ENCODE results near the gene ZNF772.
"Not testable (repeated sequence)": the region's sequence is repeated elsewhere in the genome, so short reads cannot be mapped to it uniquely, and the experiment has no call there.

ZNF772 gene

GRCh38 chr19:57477191-57478008 lies at the start of gene ZNF772:
ZNF772 (minus strand) TSS chr19:57477566; CDS start chr19:57477309, 257 bp downstream.
- no peaks in the 10 kb centered on the region for H3K27me3 ChIP-seq (ENCODE audit: insufficient read depth, low read depth, severe bottlenecking)
- peak; percentile 94 for DNase-seq
- peak within 1 kb of the TSS; percentile 94 for H3K4me3 ChIP-seq (ENCODE audit: low read depth, low read length)
- peak within 1 kb of the TSS; percentile 93 for H3K27ac ChIP-seq
- H3K36me3 ChIP-seq, result peaks cover 46% of the 10 kb centered on the region
- TF ChIP-seq CTCF (IDR thresholded peaks at IDR 0.05; ENCODE audit: low read depth, low read length), result peak; percentile 44
- peaks cover 24% of the 10 kb centered on the region for H3K9me3 ChIP-seq (ENCODE audit: severe bottlenecking)

- H3K9me3 ChIP-seq (ENCODE audit: severe bottlenecking); DNase-seq; H3K27me3 ChIP-seq (ENCODE audit: insufficient read depth, low read depth, severe bottlenecking); H3K36me3 ChIP-seq; H3K4me3 ChIP-seq (ENCODE audit: low read depth, low read length); H3K27ac ChIP-seq: not testable (repeated sequence)
Measured at GRCh38 chr19:57518021-57518420, 40.7 kb upstream of the ZNF772 start.

- no peak overlapping the region for H3K27ac ChIP-seq
- H3K9me3 ChIP-seq (ENCODE audit: severe bottlenecking), result peaks cover 7% of the 10 kb centered on the region
- H3K4me3 ChIP-seq (ENCODE audit: low read depth, low read length), result no peak overlapping the region
- no peak for DNase-seq
- no peak for TF ChIP-seq CTCF (IDR thresholded peaks at IDR 0.05; ENCODE audit: low read depth, low read length)
- peaks cover 6% of the 10 kb centered on the region for H3K36me3 ChIP-seq
- H3K27me3 ChIP-seq (ENCODE audit: insufficient read depth, low read depth, severe bottlenecking), result no peaks in the 10 kb centered on the region
Measured at GRCh38 chr19:57515255-57515654, 37.9 kb upstream of the ZNF772 start.

GRCh38 chr19:57512845-57513244 lies 35.5 kb upstream of the ZNF772 start:
- no peaks in the 10 kb centered on the region for H3K27me3 ChIP-seq (ENCODE audit: insufficient read depth, low read depth, severe bottlenecking)
- no peak overlapping the region for H3K4me3 ChIP-seq (ENCODE audit: low read depth, low read length)
- TF ChIP-seq CTCF (IDR thresholded peaks at IDR 0.05; ENCODE audit: low read depth, low read length), result no peak
- H3K36me3 ChIP-seq, result peaks cover 6% of the 10 kb centered on the region
- no peak overlapping the region for H3K27ac ChIP-seq
- peaks cover 7% of the 10 kb centered on the region for H3K9me3 ChIP-seq (ENCODE audit: severe bottlenecking)
- DNase-seq, result no peak

GRCh38 chr19:57511484-57511883 lies 34.1 kb upstream of the ZNF772 start:
- no peak for TF ChIP-seq CTCF (IDR thresholded peaks at IDR 0.05; ENCODE audit: low read depth, low read length)
- no peak overlapping the region for H3K27ac ChIP-seq
- peaks cover 16% of the 10 kb centered on the region for H3K36me3 ChIP-seq
- no peak overlapping the region for H3K4me3 ChIP-seq (ENCODE audit: low read depth, low read length)
- no peaks in the 10 kb centered on the region for H3K27me3 ChIP-seq (ENCODE audit: insufficient read depth, low read depth, severe bottlenecking)
- peaks cover 7% of the 10 kb centered on the region for H3K9me3 ChIP-seq (ENCODE audit: severe bottlenecking)
- no peak for DNase-seq

- Histone ChIP-seq H3K27me3 (ENCODE audit: insufficient read depth, low read depth, severe bottlenecking) (no peaks in the 10 kb centered on the region), H3K36me3 (peaks cover 22% of the 10 kb centered on the region), H3K27ac (no peak overlapping the region), H3K9me3 (ENCODE audit: severe bottlenecking) (no peaks in the 10 kb centered on the region), H3K4me3 (ENCODE audit: low read depth, low read length) (no peak overlapping the region)
- no peak for TF ChIP-seq CTCF (IDR thresholded peaks at IDR 0.05; ENCODE audit: low read depth, low read length)
- no peak for DNase-seq
Measured at GRCh38 chr19:57506163-57506562, 28.8 kb upstream of the ZNF772 start.

- peak overlapping the region; percentile 31 for H3K4me3 ChIP-seq (ENCODE audit: low read depth, low read length)
- H3K27me3 ChIP-seq (ENCODE audit: insufficient read depth, low read depth, severe bottlenecking); DNase-seq; H3K9me3 ChIP-seq (ENCODE audit: severe bottlenecking); H3K27ac ChIP-seq; H3K36me3 ChIP-seq: not testable (repeated sequence)
Measured at GRCh38 chr19:57500400-57500799, 23.0 kb upstream of the ZNF772 start.

- not testable (repeated sequence) for H3K36me3 ChIP-seq
- peak; percentile 95 for DNase-seq
Measured at GRCh38 chr19:57499680-57500395, 22.5 kb upstream of the ZNF772 start, which contains the start of gene ZNF773. ZNF773 (plus strand) TSS chr19:57499938; CDS start chr19:57500081, 143 bp downstream.

GRCh38 chr19:57499332-57499679 lies 21.9 kb upstream of the ZNF772 start:
- not testable (repeated sequence) for H3K36me3 ChIP-seq; H3K27ac ChIP-seq; DNase-seq; H3K27me3 ChIP-seq (ENCODE audit: insufficient read depth, low read depth, severe bottlenecking); H3K9me3 ChIP-seq (ENCODE audit: severe bottlenecking); H3K4me3 ChIP-seq (ENCODE audit: low read depth, low read length)

More at GRCh38 chr19:57499680-57500395, 22.5 kb upstream of the ZNF772 start, which contains the start of gene ZNF773:
- not testable (repeated sequence) for H3K27me3 ChIP-seq (ENCODE audit: insufficient read depth, low read depth, severe bottlenecking); H3K9me3 ChIP-seq (ENCODE audit: severe bottlenecking)
- peak within 1 kb of the TSS; percentile 68 for H3K4me3 ChIP-seq (ENCODE audit: low read depth, low read length)
- peak within 1 kb of the TSS; percentile 82 for H3K27ac ChIP-seq
